GM11168 (cell line): ENCODE measurements around the gene CUX1.

Experiments used
- in situ Hi-C: fragments of 300-500 bp; cut with MboI; formaldehyde crosslinking; loops from one replicate; pipeline ENCODE4 v1.12.0; 2022; ENCODE audit warnings: low sequenced_read_pairs; ENCODE audit not compliant: unreplicated experiment

Gene CUX1

GRCh38 chr7:102080019-102080433 lies 262.6 kb downstream of the CUX1 start:
- in situ Hi-C loops = no loop called here

GRCh38 chr7:102080434-102081243 lies 263.2 kb downstream of the CUX1 start:
- in situ Hi-C loops = no loop called here

GRCh38 chr7:102081244-102081627 lies 263.8 kb downstream of the CUX1 start:
- in situ Hi-C loops = no loop called here

GRCh38 chr7:102082693-102083368 lies 265.4 kb downstream of the CUX1 start:
- in situ Hi-C loops = no loop called here

GRCh38 chr7:102085218-102085772 lies 267.9 kb downstream of the CUX1 start:
- in situ Hi-C loops = no loop called here

GRCh38 chr7:102089175-102090098 lies 272.0 kb downstream of the CUX1 start:
- in situ Hi-C loops = no loop called here

GRCh38 chr7:102093599-102094315 lies 276.3 kb downstream of the CUX1 start:
- in situ Hi-C loops = no loop called here

GRCh38 chr7:102094316-102094650 lies 276.9 kb downstream of the CUX1 start:
- in situ Hi-C loops = no loop called here

GRCh38 chr7:102095321-102096011 lies 278.0 kb downstream of the CUX1 start:
- in situ Hi-C loops = no loop called here

GRCh38 chr7:102096012-102096332 lies 278.5 kb downstream of the CUX1 start:
- in situ Hi-C loops = no loop called here

- in situ Hi-C loops = no loop called here
Measured at GRCh38 chr7:102096706-102097427, 279.4 kb downstream of the CUX1 start.

GRCh38 chr7:102097601-102098161 lies 280.3 kb downstream of the CUX1 start:
- in situ Hi-C loops = no loop called here

- in situ Hi-C loops = no loop called here
Measured at GRCh38 chr7:102098986-102099385, 281.6 kb downstream of the CUX1 start.

GRCh38 chr7:102099474-102099873 lies 282.0 kb downstream of the CUX1 start:
- in situ Hi-C loops = no loop called here

- in situ Hi-C loops = no loop called here
Measured at GRCh38 chr7:102101111-102101551, 283.7 kb downstream of the CUX1 start.

- in situ Hi-C loops = no loop called here
Measured at GRCh38 chr7:102101926-102102325, 284.5 kb downstream of the CUX1 start.

GRCh38 chr7:102103027-102103372 lies 285.6 kb downstream of the CUX1 start:
- in situ Hi-C loops = no loop called here

- in situ Hi-C loops = no loop called here
Measured at GRCh38 chr7:102104245-102104644, 286.8 kb downstream of the CUX1 start.

GRCh38 chr7:102106625-102107024 lies 289.2 kb downstream of the CUX1 start:
- in situ Hi-C loops = no loop called here
